ENCODE data around the gene PGBD2.
"Not testable (repeated sequence)": the region's sequence is repeated elsewhere in the genome, so short reads cannot be mapped to it uniquely, and the experiment has no call there.

The PGBD2 gene

GRCh38 chr1:248886237-248886895 is 19.7 kb upstream of the PGBD2 start:
- Histone ChIP-seq H3K4me1 (peaks cover 10% of the 10 kb centered on the region), H3K27me3 (no peaks in the 10 kb centered on the region), H3K9me3 (no peaks in the 10 kb centered on the region), H3K36me3 (no peaks in the 10 kb centered on the region), H3K4me3 (ENCODE audit: low read depth, low read length) (no peak overlapping the region)
- no peak for DNase-seq
- TF ChIP-seq, protein P1, sequence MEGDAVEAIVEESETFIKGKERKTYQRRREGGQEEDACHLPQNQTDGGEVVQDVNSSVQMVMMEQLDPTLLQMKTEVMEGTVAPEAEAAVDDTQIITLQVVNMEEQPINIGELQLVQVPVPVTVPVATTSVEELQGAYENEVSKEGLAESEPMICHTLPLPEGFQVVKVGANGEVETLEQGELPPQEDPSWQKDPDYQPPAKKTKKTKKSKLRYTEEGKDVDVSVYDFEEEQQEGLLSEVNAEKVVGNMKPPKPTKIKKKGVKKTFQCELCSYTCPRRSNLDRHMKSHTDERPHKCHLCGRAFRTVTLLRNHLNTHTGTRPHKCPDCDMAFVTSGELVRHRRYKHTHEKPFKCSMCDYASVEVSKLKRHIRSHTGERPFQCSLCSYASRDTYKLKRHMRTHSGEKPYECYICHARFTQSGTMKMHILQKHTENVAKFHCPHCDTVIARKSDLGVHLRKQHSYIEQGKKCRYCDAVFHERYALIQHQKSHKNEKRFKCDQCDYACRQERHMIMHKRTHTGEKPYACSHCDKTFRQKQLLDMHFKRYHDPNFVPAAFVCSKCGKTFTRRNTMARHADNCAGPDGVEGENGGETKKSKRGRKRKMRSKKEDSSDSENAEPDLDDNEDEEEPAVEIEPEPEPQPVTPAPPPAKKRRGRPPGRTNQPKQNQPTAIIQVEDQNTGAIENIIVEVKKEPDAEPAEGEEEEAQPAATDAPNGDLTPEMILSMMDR (IDR thresholded peaks at IDR 0.05; ENCODE audit: low read depth, low read length) = no peak

DNA sequence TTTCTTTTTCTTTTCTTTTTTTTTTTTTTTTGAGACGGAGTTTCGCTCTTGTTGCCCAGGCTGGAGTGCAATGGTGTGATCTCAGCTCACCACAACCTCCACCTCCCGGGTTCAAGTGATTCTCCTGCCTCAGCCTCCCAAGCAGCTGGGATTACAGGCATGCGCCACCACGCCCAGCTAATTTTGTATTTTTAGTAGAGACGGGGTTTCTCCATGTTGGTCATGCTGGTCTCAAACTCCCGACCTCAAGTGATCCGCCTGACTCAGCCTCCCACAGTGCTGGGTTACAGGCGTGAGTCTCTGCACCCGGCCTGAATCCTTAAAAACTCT is 16.2 kb upstream of the PGBD2 start:
- not testable (repeated sequence) for H3K4me1 ChIP-seq; H3K9me3 ChIP-seq; H3K36me3 ChIP-seq; DNase-seq; H3K4me3 ChIP-seq (ENCODE audit: low read depth, low read length); H3K27me3 ChIP-seq

DNA sequence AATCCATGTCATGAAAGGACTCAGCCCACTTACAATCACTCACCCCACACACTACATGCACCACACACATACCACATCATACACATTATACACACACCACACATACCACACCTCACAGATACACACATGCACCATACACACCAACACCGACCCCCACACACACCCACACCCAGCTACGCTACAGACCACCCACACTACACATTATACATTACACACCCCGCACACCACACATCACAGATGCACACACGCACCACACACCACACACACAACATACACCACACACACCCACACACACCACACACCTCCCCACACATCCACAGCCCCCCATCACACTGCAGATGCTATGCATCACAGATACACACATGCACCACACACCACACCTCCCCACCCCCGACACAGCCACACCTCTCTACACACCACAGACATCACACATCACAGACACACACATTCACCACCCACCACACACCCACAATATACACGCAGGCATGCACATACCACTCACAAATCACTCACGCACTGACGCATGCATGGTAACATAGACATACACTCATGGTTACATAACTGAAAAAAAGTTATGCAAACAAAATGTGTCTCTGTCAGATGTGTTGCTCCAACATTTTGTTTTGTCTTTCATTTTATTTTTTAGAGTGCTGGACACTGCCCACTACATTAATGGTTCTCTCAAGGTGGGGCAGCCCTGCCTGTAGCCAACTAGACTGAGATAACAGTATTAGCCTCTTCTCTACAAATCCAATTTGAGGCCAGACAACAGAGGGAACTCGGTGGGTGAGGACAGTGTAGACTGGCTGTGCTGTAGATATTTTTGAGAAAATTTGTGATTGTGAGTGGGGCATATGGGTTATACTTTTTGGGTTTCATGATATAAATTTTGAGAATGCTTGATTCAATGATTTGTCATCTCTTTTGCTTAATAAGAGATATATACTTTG is 15.2 kb upstream of the PGBD2 start:
- Histone ChIP-seq H3K36me3 (no peaks in the 10 kb centered on the region), H3K9me3 (no peaks in the 10 kb centered on the region), H3K27me3 (no peaks in the 10 kb centered on the region), H3K4me3 (ENCODE audit: low read depth, low read length) (no peak overlapping the region), H3K4me1 (no peaks in the 10 kb centered on the region)
- TF ChIP-seq, protein P1 (IDR thresholded peaks at IDR 0.05; ENCODE audit: low read depth, low read length) = no peak
- no peak for DNase-seq

DNA sequence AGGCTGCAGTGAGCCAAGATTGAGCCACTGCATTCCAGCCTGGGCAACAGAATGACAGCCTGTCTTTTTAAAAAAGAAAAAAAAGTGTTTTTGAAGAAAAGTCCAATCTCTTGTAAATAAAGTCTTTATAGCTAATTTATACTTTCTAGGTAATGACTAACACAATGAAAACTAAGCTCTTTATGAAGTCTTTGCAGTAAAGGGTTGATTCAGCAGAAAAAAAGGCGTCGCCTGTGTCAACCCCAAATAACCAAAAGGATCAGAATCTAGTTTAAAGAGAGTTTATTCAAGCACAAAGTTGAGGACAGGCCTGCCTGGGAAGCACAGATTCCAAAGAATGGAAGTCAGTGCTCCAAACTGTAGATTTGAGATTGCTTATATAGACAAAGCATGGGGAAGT is 14.3 kb upstream of the PGBD2 start:
- no peak for DNase-seq
- Histone ChIP-seq H3K9me3 (no peaks in the 10 kb centered on the region), H3K27me3 (no peaks in the 10 kb centered on the region), H3K36me3 (no peaks in the 10 kb centered on the region), H3K4me3 (ENCODE audit: low read depth, low read length) (no peak overlapping the region), H3K4me1 (no peaks in the 10 kb centered on the region)
- TF ChIP-seq, protein P1 (IDR thresholded peaks at IDR 0.05; ENCODE audit: low read depth, low read length) = no peak

GRCh38 chr1:248892590-248892989 is 13.4 kb upstream of the PGBD2 start:
- H3K36me3 ChIP-seq = no peaks in the 10 kb centered on the region
- no peaks in the 10 kb centered on the region for H3K4me1 ChIP-seq
- no peaks in the 10 kb centered on the region for H3K27me3 ChIP-seq
- DNase-seq = no peak
- no peak overlapping the region for H3K4me3 ChIP-seq (ENCODE audit: low read depth, low read length)
- no peaks in the 10 kb centered on the region for H3K9me3 ChIP-seq
- TF ChIP-seq, protein P1 (IDR thresholded peaks at IDR 0.05; ENCODE audit: low read depth, low read length) = no peak

- Histone ChIP-seq H3K36me3 (no peaks in the 10 kb centered on the region), H3K4me3 (ENCODE audit: low read depth, low read length) (no peak overlapping the region), H3K27me3 (peaks cover 8% of the 10 kb centered on the region; the same call in 1 of the 2 replicates), H3K4me1 (no peaks in the 10 kb centered on the region), H3K9me3 (no peaks in the 10 kb centered on the region)
- DNase-seq = no peak
- TF ChIP-seq, protein P1 (IDR thresholded peaks at IDR 0.05; ENCODE audit: low read depth, low read length) = no peak
These were observed 11.2 kb upstream of the PGBD2 start for GRCh38 chr1:248894837-248895236.

Data from BE2C (cell line).